ENCODE measurements around the gene G6PC1. TPM values are rescaled to one million over a fixed set of nuclear protein-coding genes. Genes with fewer than 3 reads are reported as not detected.
"Not testable (repeated sequence)": the region's sequence is repeated elsewhere in the genome, so short reads cannot be mapped to it uniquely, and the experiment has no call there.

Gene G6PC1
- total RNA-seq, 2 experiments from 2014 or later, result not detected

- intact Hi-C loops (cut with DNase I, micrococcal nuclease), result no loop called here
- Mint-ChIP-seq H3K27ac (no peak overlapping the region), H3K9me3 (ENCODE audit: low read depth) (no peaks in the 10 kb centered on the region), H3K36me3 (ENCODE audit: low read depth) (no peaks in the 10 kb centered on the region), H3K27me3 (peaks cover 20% of the 10 kb centered on the region), H3K4me3 (no peak overlapping the region), H3K4me1 (no peaks in the 10 kb centered on the region)
- DNase-seq (no peak), ATAC-seq (no peak)
- ChIA-PET POLR2A (no interaction called here), CTCF (interaction anchor here (0.7 to 1.4 kb wide), 2 partner anchors 17 to 326 kb away, joined by 3 read pairs; no protein-coding TSS in a partner anchor)
Observed at GRCh38 chr17:42878924-42879595, 21.5 kb upstream of the G6PC1 start.

- DNase-seq, result no peak
- ChIA-PET POLR2A (no interaction called here), CTCF (interaction anchor here (1.4 kb wide), 1 partner anchor 17 kb away, joined by 3 read pairs; no protein-coding TSS in a partner anchor)
- H3K36me3 Mint-ChIP-seq (ENCODE audit: low read depth), result no peaks in the 10 kb centered on the region
- intact Hi-C loops (cut with DNase I, micrococcal nuclease), result no loop called here
- no peaks in the 10 kb centered on the region for H3K9me3 Mint-ChIP-seq (ENCODE audit: low read depth)
- H3K27me3 Mint-ChIP-seq, result peaks cover 20% of the 10 kb centered on the region
- no peak for ATAC-seq
- H3K4me3 Mint-ChIP-seq, result no peak overlapping the region
- H3K4me1 Mint-ChIP-seq, result no peaks in the 10 kb centered on the region
- no peak overlapping the region for H3K27ac Mint-ChIP-seq
Observed at GRCh38 chr17:42879596-42879985, 21.0 kb upstream of the G6PC1 start.

- ChIA-PET POLR2A (no interaction called here), CTCF (no interaction called here)
- H3K27me3 Mint-ChIP-seq, result peaks cover 23% of the 10 kb centered on the region
- intact Hi-C loops (cut with DNase I, micrococcal nuclease), result no loop called here
- H3K36me3 Mint-ChIP-seq (ENCODE audit: low read depth), result no peaks in the 10 kb centered on the region
- no peaks in the 10 kb centered on the region for H3K9me3 Mint-ChIP-seq (ENCODE audit: low read depth)
- no peaks in the 10 kb centered on the region for H3K4me1 Mint-ChIP-seq
- ATAC-seq (no peak), DNase-seq (no peak)
- no peak overlapping the region for H3K4me3 Mint-ChIP-seq
- no peak overlapping the region for H3K27ac Mint-ChIP-seq
Observed at GRCh38 chr17:42880776-42881310, 19.8 kb upstream of the G6PC1 start.

- H3K4me3 Mint-ChIP-seq; H3K9me3 Mint-ChIP-seq (ENCODE audit: low read depth); DNase-seq; H3K27ac Mint-ChIP-seq; intact Hi-C loops (cut with DNase I, micrococcal nuclease); H3K36me3 Mint-ChIP-seq (ENCODE audit: low read depth); ATAC-seq; H3K4me1 Mint-ChIP-seq; CTCF ChIA-PET: not testable (repeated sequence)
- POLR2A ChIA-PET, result interaction anchor here (0.7 kb wide), 2 partner anchors 157 to 434 kb away, joined by 3 to 5 read pairs; no protein-coding TSS in a partner anchor
- H3K27me3 Mint-ChIP-seq, result peaks cover 23% of the 10 kb centered on the region
Observed at GRCh38 chr17:42881706-42882105, 18.9 kb upstream of the G6PC1 start.

- intact Hi-C loops (cut with DNase I, micrococcal nuclease), result no loop called here
Observed at GRCh38 chr17:42882166-42882565, 18.4 kb upstream of the G6PC1 start.

GRCh38 chr17:42883802-42884558 is 16.6 kb upstream of the G6PC1 start:
- no peaks in the 10 kb centered on the region for H3K9me3 Mint-ChIP-seq (ENCODE audit: low read depth)
- no peaks in the 10 kb centered on the region for H3K36me3 Mint-ChIP-seq (ENCODE audit: low read depth)
- intact Hi-C loops (cut with DNase I, micrococcal nuclease), result loop anchor here in 1 of 2 experiments (2.0 kb wide), 1 partner anchor 19 kb away; no protein-coding TSS in a partner anchor
- no peak overlapping the region for H3K27ac Mint-ChIP-seq
- ChIA-PET CTCF (interaction anchor here (1.0 to 1.2 kb wide), 3 partner anchors 8 to 175 kb away, joined by 3 to 4 read pairs (median 3); no protein-coding TSS in a partner anchor), POLR2A (interaction anchor here (0.7 kb wide), 1 partner anchor 191 kb away, joined by 8 read pairs; no protein-coding TSS in a partner anchor)
- no peaks in the 10 kb centered on the region for H3K4me1 Mint-ChIP-seq
- no peak for ATAC-seq
- no peak overlapping the region for H3K4me3 Mint-ChIP-seq
- peaks cover 10% of the 10 kb centered on the region for H3K27me3 Mint-ChIP-seq
- no peak for DNase-seq

More at GRCh38 chr17:42882166-42882565, 18.4 kb upstream of the G6PC1 start:
- H3K27me3 Mint-ChIP-seq, result peaks cover 22% of the 10 kb centered on the region
- H3K27ac Mint-ChIP-seq, result no peak overlapping the region
- no peaks in the 10 kb centered on the region for H3K36me3 Mint-ChIP-seq (ENCODE audit: low read depth)
- ATAC-seq (no peak), DNase-seq (no peak)
- no peaks in the 10 kb centered on the region for H3K4me1 Mint-ChIP-seq
- H3K9me3 Mint-ChIP-seq (ENCODE audit: low read depth), result no peaks in the 10 kb centered on the region
- no peak overlapping the region for H3K4me3 Mint-ChIP-seq
- ChIA-PET POLR2A (interaction anchor here (0.7 kb wide), 2 partner anchors 157 to 433 kb away, joined by 3 to 5 read pairs; no protein-coding TSS in a partner anchor), CTCF (interaction anchor here (0.9 kb wide), 1 partner anchor 304 kb away, joined by 4 read pairs; no protein-coding TSS in a partner anchor)

- H3K27me3 Mint-ChIP-seq; DNase-seq; H3K9me3 Mint-ChIP-seq (ENCODE audit: low read depth); ATAC-seq; H3K4me3 Mint-ChIP-seq; H3K27ac Mint-ChIP-seq; POLR2A ChIA-PET; H3K36me3 Mint-ChIP-seq (ENCODE audit: low read depth); H3K4me1 Mint-ChIP-seq: not testable (repeated sequence)
- intact Hi-C loops (cut with DNase I, micrococcal nuclease), result loop anchor here in 1 of 2 experiments (2.0 kb wide), 1 partner anchor 17 kb away; no protein-coding TSS in a partner anchor
- CTCF ChIA-PET, result interaction anchor here (0.5 to 1.3 kb wide), 2 partner anchors 10 to 308 kb away, joined by 3 read pairs; partner anchors contain the start of gene PSMC3IP
Observed at GRCh38 chr17:42885806-42886205, 14.8 kb upstream of the G6PC1 start.

- no peak overlapping the region for H3K27ac Mint-ChIP-seq
- H3K4me1 Mint-ChIP-seq, result no peaks in the 10 kb centered on the region
- ATAC-seq (no peak), DNase-seq (no peak)
- POLR2A ChIA-PET, result no interaction called here
- H3K9me3 Mint-ChIP-seq (ENCODE audit: low read depth), result no peaks in the 10 kb centered on the region
- H3K27me3 Mint-ChIP-seq, result peaks cover 3% of the 10 kb centered on the region
- no peak overlapping the region for H3K4me3 Mint-ChIP-seq
- intact Hi-C loops (cut with DNase I, micrococcal nuclease), result no loop called here
- CTCF ChIA-PET, result interaction anchor here (0.5 kb wide), 1 partner anchor 9 kb away, joined by 3 read pairs; no protein-coding TSS in a partner anchor
- no peaks in the 10 kb centered on the region for H3K36me3 Mint-ChIP-seq (ENCODE audit: low read depth)
Observed at GRCh38 chr17:42886283-42887176, 14.1 kb upstream of the G6PC1 start.

- POLR2A ChIA-PET, result no interaction called here
- no peaks in the 10 kb centered on the region for H3K9me3 Mint-ChIP-seq (ENCODE audit: low read depth)
- ATAC-seq, result no peak
Observed at GRCh38 chr17:42889809-42890208, 10.8 kb upstream of the G6PC1 start.

GRCh38 chr17:42891539-42892152 is 9.0 kb upstream of the G6PC1 start:
- Mint-ChIP-seq H3K9me3 (ENCODE audit: low read depth) (no peaks in the 10 kb centered on the region), H3K4me3 (no peak overlapping the region), H3K4me1 (no peaks in the 10 kb centered on the region), H3K27me3 (peaks cover 8% of the 10 kb centered on the region), H3K36me3 (ENCODE audit: low read depth) (no peaks in the 10 kb centered on the region), H3K27ac (no peak overlapping the region)
- ATAC-seq (no peak), DNase-seq (no peak)
- ChIA-PET CTCF (no interaction called here), POLR2A (no interaction called here)
- intact Hi-C loops (cut with DNase I, micrococcal nuclease), result no loop called here

More at GRCh38 chr17:42889809-42890208, 10.8 kb upstream of the G6PC1 start:
- intact Hi-C loops (cut with DNase I, micrococcal nuclease), result no loop called here
- Mint-ChIP-seq H3K27me3 (peaks cover 10% of the 10 kb centered on the region), H3K36me3 (ENCODE audit: low read depth) (no peaks in the 10 kb centered on the region), H3K4me1 (no peaks in the 10 kb centered on the region), H3K27ac (no peak overlapping the region), H3K4me3 (no peak overlapping the region)
- CTCF ChIA-PET, result interaction anchor here (0.7 kb wide), 1 partner anchor 131 kb away, joined by 3 read pairs; no protein-coding TSS in a partner anchor
- no peak for DNase-seq
